Measurements from ENCODE around the gene STAC3.

The STAC3 gene

DNA sequence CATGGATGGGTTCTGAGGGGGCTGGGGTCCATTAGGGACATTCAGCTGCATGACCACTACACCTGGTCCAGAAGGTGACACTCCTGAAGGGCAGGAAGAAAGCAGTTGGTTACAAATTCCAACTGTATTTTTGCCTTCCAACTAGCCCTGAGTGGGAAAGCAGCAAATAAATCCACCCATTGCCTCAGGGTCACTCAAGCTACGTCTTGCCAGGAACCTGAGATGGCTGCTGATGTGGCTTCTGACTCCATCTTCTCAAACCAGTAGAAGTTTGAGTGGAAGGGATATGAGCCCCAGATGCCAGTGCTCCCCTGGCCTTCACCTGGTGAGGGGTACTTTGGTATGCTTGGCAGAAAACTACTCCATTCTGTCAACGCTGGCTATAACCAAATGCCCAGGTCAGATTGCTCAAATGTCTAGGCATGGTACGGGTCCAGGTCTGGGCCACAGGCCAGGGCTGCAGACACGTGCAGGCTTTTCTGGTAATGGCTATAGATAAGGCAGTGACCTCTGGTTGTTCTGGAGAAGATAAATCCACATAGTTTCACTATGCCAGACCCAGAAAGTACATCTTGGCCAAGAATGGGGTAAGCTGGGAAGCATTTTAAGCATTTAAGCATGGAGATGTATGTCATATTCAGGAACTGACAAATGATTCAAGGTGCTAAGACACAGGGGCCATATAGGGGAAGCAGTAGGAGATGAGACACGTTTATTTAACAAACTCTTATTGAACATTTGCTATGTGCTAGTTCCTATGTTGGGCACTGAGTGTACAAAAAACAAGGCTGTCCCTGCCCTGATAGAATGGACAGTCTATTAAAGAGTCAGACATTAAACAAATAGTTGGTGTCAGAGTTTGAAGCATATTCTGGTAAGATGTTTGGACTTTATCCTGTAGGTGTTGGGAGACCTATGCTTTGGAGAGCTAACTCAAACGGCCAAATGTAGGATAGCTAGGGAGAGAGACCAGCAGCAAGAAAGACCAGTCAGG is 8.3 kb upstream of the STAC3 start:
- TF ChIP-seq, protein P1, sequence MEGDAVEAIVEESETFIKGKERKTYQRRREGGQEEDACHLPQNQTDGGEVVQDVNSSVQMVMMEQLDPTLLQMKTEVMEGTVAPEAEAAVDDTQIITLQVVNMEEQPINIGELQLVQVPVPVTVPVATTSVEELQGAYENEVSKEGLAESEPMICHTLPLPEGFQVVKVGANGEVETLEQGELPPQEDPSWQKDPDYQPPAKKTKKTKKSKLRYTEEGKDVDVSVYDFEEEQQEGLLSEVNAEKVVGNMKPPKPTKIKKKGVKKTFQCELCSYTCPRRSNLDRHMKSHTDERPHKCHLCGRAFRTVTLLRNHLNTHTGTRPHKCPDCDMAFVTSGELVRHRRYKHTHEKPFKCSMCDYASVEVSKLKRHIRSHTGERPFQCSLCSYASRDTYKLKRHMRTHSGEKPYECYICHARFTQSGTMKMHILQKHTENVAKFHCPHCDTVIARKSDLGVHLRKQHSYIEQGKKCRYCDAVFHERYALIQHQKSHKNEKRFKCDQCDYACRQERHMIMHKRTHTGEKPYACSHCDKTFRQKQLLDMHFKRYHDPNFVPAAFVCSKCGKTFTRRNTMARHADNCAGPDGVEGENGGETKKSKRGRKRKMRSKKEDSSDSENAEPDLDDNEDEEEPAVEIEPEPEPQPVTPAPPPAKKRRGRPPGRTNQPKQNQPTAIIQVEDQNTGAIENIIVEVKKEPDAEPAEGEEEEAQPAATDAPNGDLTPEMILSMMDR (IDR thresholded peaks at IDR 0.05; ENCODE audit: low read depth, low read length), result no peak
- Histone ChIP-seq H3K9me3 (no peaks in the 10 kb centered on the region), H3K27me3 (no peaks in the 10 kb centered on the region), H3K36me3 (peaks cover 28% of the 10 kb centered on the region), H3K4me3 (ENCODE audit: low read depth, low read length) (no peak overlapping the region), H3K4me1 (no peaks in the 10 kb centered on the region)
- DNase-seq, result no peak

DNA sequence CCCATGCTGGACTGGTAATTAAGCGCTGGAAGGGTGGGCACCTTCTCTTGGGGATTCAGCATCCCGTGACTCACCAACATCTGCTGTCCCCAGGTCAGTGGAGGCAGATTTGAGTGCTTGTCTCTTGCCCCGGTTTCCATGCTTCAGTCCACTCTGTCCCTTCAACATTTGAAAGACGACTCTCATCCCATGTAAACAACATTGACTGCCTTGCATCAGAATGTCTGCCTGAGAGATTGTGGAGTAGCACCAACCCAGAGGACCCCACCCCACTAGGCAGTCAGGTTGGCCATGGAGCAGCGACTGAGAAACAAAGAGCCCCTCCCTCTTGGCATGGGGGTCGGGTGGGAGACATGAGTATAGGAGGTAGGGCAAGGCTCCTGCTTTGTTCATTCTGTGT is 4.9 kb upstream of the STAC3 start:
- no peaks in the 10 kb centered on the region for H3K4me1 ChIP-seq
- no peak for DNase-seq
- no peaks in the 10 kb centered on the region for H3K9me3 ChIP-seq
- H3K4me3 ChIP-seq (ENCODE audit: low read depth, low read length), result no peak overlapping the region
- no peaks in the 10 kb centered on the region for H3K27me3 ChIP-seq
- TF ChIP-seq, protein P1 (IDR thresholded peaks at IDR 0.05; ENCODE audit: low read depth, low read length), result no peak
- H3K36me3 ChIP-seq, result peaks cover 28% of the 10 kb centered on the region

DNA sequence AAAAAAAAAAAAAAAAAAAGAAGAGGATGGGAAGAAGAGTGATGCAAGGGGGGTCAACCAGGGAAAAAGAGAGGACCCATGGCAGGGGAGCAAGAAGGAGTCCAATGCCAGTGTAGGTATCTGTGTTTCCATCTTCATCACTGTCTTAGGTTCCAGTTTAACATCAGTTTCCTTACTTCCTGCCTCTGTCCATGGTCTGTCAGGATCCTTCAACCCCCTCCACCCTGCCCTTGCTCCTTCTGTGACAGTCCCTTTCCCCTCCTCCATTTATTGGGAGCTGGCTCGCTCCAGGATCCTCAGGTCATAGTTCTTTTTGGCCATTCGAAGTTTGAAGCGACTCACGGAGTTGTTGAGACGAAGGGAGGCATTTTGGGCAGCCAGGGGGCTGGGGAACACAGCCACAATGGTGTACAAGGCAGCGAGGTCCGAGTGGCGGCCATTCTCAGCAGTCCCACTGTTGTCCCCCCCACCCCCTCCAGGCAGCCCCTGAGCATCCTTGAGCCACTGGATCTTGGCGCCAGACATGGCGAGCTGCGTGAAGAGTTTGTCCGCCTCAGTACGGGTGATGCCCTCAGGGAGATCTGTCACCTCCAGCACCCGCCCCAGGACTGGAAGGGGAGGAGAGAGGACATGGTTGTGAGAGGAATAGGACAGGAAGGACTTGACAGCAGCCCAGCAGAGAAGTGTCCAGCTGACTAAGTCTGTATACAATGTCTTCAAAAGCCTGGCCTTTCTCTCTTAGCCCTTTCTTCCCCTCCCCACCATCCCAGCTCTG is 3.7 kb upstream of the STAC3 start:
- H3K4me3 ChIP-seq (ENCODE audit: low read depth, low read length), result no peak overlapping the region
- H3K36me3 ChIP-seq, result peaks cover 24% of the 10 kb centered on the region
- H3K9me3 ChIP-seq, result no peaks in the 10 kb centered on the region
- H3K27me3 ChIP-seq, result no peaks in the 10 kb centered on the region
- no peak for DNase-seq
- TF ChIP-seq, protein P1 (IDR thresholded peaks at IDR 0.05; ENCODE audit: low read depth, low read length), result no peak
- H3K4me1 ChIP-seq, result no peaks in the 10 kb centered on the region

DNA sequence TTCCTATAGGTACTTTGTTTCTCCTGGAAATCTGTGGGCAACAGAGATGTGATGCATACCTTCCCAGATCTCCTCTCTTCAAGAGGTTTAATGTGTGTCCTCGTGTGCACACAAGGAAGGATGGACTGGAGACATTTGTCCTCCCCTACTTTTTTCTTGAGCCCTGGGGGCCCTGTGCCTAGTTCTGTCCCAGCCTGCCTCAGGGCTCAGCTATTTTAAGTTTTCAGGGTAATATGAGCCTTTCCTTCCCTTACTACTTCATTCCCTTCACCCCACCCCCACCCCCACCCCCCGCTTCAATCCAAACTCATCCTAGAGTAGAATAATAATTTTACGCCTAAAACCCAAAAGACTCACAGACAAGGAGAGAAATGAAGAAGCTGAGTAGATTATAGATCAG is 446 bp downstream of the STAC3 start:
- no peak overlapping the region for H3K4me3 ChIP-seq (ENCODE audit: low read depth, low read length)

DNA sequence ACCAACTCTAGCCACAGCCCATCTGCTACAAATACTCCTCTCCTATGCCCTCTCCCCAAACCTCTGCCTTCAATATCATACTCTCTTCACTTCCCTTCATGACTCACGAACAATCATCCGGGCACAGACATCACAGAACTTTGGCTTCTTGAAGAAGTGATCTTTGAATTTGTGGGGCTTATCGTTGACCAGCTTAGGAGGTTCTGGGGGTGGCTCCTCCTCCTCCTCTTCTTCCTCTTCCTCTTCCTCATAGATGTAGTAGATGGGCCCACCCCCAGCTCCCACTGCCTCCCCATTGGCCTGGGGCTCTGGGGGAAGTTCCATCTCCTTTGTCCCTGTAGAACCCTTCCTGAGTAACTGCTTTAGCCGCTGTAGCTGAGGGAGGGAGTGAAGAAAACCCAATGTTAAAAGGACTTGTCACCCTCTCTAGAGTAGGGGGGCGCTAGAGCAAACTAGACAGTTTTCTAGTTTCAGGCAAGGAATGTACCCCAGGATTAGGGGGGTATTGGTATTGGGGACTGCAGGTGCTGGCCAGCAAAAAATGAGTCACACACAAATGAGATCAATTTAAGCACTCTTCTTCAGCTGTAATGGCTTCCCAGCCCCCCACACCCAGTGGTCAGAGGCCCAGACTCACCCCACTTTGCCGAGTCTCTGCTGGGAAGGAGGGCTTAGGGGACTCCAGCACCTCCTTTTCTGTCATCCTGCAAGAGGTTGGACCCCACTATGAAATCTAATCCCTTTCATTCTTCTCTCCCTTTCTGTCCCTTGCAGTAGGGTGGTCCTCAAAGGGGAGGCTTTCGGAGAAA is 1.8 kb downstream of the STAC3 start:
- TF ChIP-seq, protein P1 (IDR thresholded peaks at IDR 0.05; ENCODE audit: low read depth, low read length), result no peak
- no peaks in the 10 kb centered on the region for H3K36me3 ChIP-seq
- DNase-seq, result no peak
- H3K27me3 ChIP-seq, result peaks cover 5% of the 10 kb centered on the region
- H3K4me1 ChIP-seq, result peaks cover 3% of the 10 kb centered on the region
- no peaks in the 10 kb centered on the region for H3K9me3 ChIP-seq
- H3K4me3 ChIP-seq (ENCODE audit: low read depth, low read length), result no peak overlapping the region

More for the DNA sequence above, 446 bp downstream of the STAC3 start:
- no peaks in the 10 kb centered on the region for H3K36me3 ChIP-seq
- H3K27me3 ChIP-seq, result no peaks in the 10 kb centered on the region
- TF ChIP-seq, protein P1 (IDR thresholded peaks at IDR 0.05; ENCODE audit: low read depth, low read length), result no peak
- DNase-seq, result no peak
- no peaks in the 10 kb centered on the region for H3K9me3 ChIP-seq
- H3K4me1 ChIP-seq, result no peaks in the 10 kb centered on the region; the same call in 1 of the 2 replicates
